GM12801 (cell line): Measurements from ENCODE around the gene SLC29A3.

Experiments used
- CTCF ChIP-seq: IDR thresholded peaks from one replicate; pipeline ENCODE4 v1.5.1; 2011; ENCODE audit warnings: control low read depth; ENCODE audit not compliant: insufficient read length; ENCODE audit errors: extremely low read depth

Gene SLC29A3

GRCh38 chr10:71299071-71299785, 19.8 kb upstream of the SLC29A3 start:
- TF ChIP-seq CTCF = no peak

GRCh38 chr10:71300555-71301370, 18.3 kb upstream of the SLC29A3 start:
- TF ChIP-seq CTCF = no peak

- TF ChIP-seq CTCF = no peak
Measured at GRCh38 chr10:71301371-71301916, 17.6 kb upstream of the SLC29A3 start.

DNA sequence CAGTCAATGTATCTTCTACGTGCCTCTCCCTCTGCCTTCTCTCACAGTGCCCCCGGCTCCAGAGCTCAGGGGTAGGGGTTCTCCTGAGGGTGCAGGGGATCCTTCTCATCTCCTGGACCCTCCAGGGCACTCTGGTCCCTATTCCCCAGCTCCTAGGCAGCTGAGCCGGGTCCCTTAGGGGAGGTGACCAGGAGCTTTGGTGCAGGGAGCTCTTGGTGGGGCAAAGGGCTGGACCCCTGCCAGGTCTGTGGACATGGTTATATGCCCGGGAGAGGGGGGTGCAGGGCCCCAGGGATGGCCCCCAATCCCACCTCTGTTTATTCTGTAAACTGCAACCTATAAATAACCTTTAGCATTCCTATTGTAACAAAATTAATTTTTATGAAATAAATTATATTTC, 16.6 kb upstream of the SLC29A3 start:
- no peak for TF ChIP-seq CTCF

DNA sequence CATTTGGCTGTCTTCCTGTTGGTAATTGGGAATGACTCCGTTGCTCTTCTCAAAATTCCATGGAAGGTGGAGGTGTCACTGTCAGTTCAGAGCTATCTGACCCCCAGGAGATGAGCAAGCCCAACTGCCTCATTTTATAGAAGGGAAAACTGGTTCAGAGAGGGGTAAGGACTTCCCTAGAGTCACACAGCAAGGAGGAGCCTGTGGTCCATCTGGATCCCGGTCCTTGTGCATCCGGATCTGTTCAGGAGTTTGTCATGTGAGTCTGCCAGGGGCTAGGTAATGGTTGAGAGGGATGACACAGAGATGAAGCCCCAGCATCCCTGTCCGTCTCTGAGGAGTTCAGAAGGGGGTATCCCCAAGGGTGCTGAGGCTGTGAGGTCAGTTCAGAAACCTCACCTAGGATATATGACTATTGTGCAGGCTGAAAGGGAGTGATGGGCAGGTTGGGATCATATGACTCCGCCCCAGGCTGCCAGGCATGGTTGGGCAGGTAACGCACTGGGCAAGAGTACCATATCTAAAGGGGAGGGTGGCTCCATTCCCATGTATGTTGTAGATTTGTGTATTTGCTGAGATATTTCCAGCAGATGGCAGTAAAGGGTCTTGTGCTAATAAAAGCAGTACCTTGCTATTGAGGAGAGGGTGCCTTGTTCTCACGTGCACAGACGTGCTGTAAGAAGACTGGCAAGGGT, 16.0 kb upstream of the SLC29A3 start:
- TF ChIP-seq CTCF = no peak

GRCh38 chr10:71303569-71303907, 15.5 kb upstream of the SLC29A3 start:
- no peak for TF ChIP-seq CTCF

DNA sequence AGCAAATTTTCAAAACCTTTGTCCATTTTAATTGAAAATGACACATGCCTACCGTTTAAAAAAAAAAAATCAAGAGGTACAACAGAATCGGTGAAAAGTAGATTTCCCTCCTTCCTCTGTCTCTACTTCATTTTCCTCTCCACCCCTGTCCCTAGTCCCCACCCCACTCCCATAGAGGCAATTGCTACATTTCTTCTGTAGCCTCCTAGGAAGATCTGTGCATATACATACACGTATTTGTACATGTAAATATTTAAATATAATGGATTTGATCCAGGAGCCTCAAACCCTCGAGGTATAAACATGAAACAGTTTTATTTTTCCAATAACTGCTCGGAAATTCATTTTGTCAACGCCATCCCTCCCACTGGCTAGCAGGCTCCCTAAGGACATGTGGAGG, 14.1 kb upstream of the SLC29A3 start:
- no peak for TF ChIP-seq CTCF
